SK-N-SH (cell line): ENCODE results near the gene PIH1D2. TPM values are rescaled to one million over a fixed set of nuclear protein-coding genes. Genes with fewer than 3 reads are reported as not detected.

ENCODE experiments used
- CTCF ChIA-PET: fragments of 300-600, 350-600 bp; formaldehyde crosslinking; extraction: SDS; loops from one replicate; lab custom pipeline; 2021; lab: Yijun Ruan, JAX
- POLR2A ChIA-PET: fragments of 350-600 bp; sonication (Branson Sonifier 250); formaldehyde crosslinking; extraction: SDS; loops from one replicate; lab custom pipeline; 2020; ENCODE audit warnings: antibody characterized with exemption, inconsistent platforms; lab: Yijun Ruan, JAX
- DNase-seq: peaks from one replicate; pipeline ENCODE4 v3.0.0; 2012
- H2AFZ ChIP-seq: fragments of 200-600 bp; sonication (generic); 2 replicates; pipeline ENCODE4 v1.8.1; 2016; ENCODE audit warnings: antibody characterized with exemption, mild to moderate bottlenecking, low read depth
- H3F3A ChIP-seq: fragments of 200-600 bp; sonication (generic); replicated peaks from 2 replicates; pipeline ENCODE3; 2016; ENCODE audit warnings: antibody characterized with exemption, mild to moderate bottlenecking; ENCODE audit not compliant: insufficient read depth
- H3K27ac ChIP-seq, 2 experiments: fragments of 200-500 bp in 1 of 2; fragments of 200-600 bp in 1 of 2; sonication (Bioruptor generic) in 1 of 2; sonication (generic), shearing (Covaris generic) in 1 of 2; 2 replicates each; pipeline versions ENCODE4 v1.5.1 to v1.6.1; 2014 to 2016; ENCODE audit warnings: low read depth in 2 of 2, inconsistent platforms in 1 of 2, low read length in 1 of 2, mild to moderate bottlenecking in 1 of 2, mixed read lengths in 1 of 2
- H3K27me3 ChIP-seq: fragments of 200-600 bp; sonication (generic), shearing (Covaris generic); 2 replicates; pipeline ENCODE4 v1.6.1; 2016; ENCODE audit warnings: mixed run types; ENCODE audit not compliant: insufficient read depth
- H3K36me3 ChIP-seq, 2 experiments: fragments of 200-500 bp in 1 of 2; fragments of 200-600 bp in 1 of 2; sonication (Bioruptor generic) in 1 of 2; sonication (generic) in 1 of 2; replicated peaks in 1 of 2; 2 replicates each; pipeline versions ENCODE3 to v1.5.1; 2014 to 2016; ENCODE audit warnings: low read length in 1 of 2, mild to moderate bottlenecking in 1 of 2; ENCODE audit not compliant: insufficient read depth in 2 of 2, control insufficient read depth in 1 of 2
- H3K4me1 ChIP-seq, 2 experiments: fragments of 200-500 bp in 1 of 2; fragments of 200-600 bp in 1 of 2; sonication (Bioruptor generic) in 1 of 2; sonication (generic), shearing (Covaris generic) in 1 of 2; 2 replicates each; pipeline versions ENCODE4 v1.5.1 to v1.6.1; 2014 to 2016; ENCODE audit warnings: low read depth in 1 of 2, low read length in 1 of 2, mixed run types in 1 of 2; ENCODE audit not compliant: insufficient read depth in 2 of 2, control insufficient read depth in 1 of 2
- H3K4me2 ChIP-seq: fragments of 200-600 bp; sonication (generic), shearing (Covaris generic); 2 replicates; pipeline ENCODE4 v1.6.1; 2017; ENCODE audit warnings: mixed run types
- H3K4me3 ChIP-seq, 2 experiments: fragments of 200-500 bp in 1 of 2; fragments of 200-600 bp in 1 of 2; sonication (Bioruptor generic) in 1 of 2; sonication (generic), shearing (Covaris generic) in 1 of 2; 2 replicates each; pipeline versions ENCODE4 v1.5.1 to v1.8.1; 2014 to 2016; ENCODE audit warnings: low read depth in 2 of 2, inconsistent platforms in 1 of 2, low read length in 1 of 2, mild to moderate bottlenecking in 1 of 2, mixed read lengths in 1 of 2, moderate library complexity in 1 of 2
- H3K79me2 ChIP-seq: fragments of 200-600 bp; sonication (generic); 2 replicates; pipeline ENCODE4 v1.8.1; 2017; ENCODE audit warnings: mild to moderate bottlenecking; ENCODE audit not compliant: insufficient read depth
- H3K9ac ChIP-seq: fragments of 200-600 bp; sonication (generic); 2 replicates; pipeline ENCODE4 v1.6.1; 2017; ENCODE audit warnings: mixed run types
- H3K9me2 ChIP-seq: fragments of 200-600 bp; sonication (generic); 2 replicates; pipeline ENCODE4 v1.6.1; 2017; ENCODE audit warnings: mixed run types
- H3K9me3 ChIP-seq: fragments of 200-600 bp; sonication (generic); 2 replicates; pipeline ENCODE4 v1.6.1; 2017; ENCODE audit warnings: mixed run types, mild to moderate bottlenecking, moderate library complexity
- H4K20me1 ChIP-seq: fragments of 200-600 bp; sonication (generic); 2 replicates; pipeline ENCODE4 v1.6.1; 2017; ENCODE audit warnings: mild to moderate bottlenecking, mixed run types; ENCODE audit not compliant: insufficient read depth
- EP300 ChIP-seq, 2 experiments: IDR thresholded peaks; 2 replicates each; pipeline versions ENCODE4 v1.4.0 to v1.6.1; 2012; ENCODE audit warnings: borderline replicate concordance in 1 of 2, low read depth in 1 of 2, low read length in 1 of 2
- FOSL2 ChIP-seq: IDR thresholded peaks from 2 replicates; pipeline ENCODE4 v1.4.0; 2012; ENCODE audit warnings: low read depth, mild to moderate bottlenecking, moderate library complexity, borderline replicate concordance
- FOXJ3 ChIP-seq: sonication (generic); formaldehyde crosslinking; IDR thresholded peaks from 2 replicates; pipeline ENCODE4 v1.5.1; 2020; ENCODE audit warnings: mild to moderate bottlenecking, missing genetic modification reagents
- FOXM1 ChIP-seq: IDR thresholded peaks from 2 replicates; pipeline ENCODE4 v1.4.0; 2012; ENCODE audit warnings: low read depth, mild to moderate bottlenecking
- JUND ChIP-seq: IDR thresholded peaks from 2 replicates; pipeline ENCODE4 v1.4.0; 2012
- MEF2A ChIP-seq: IDR thresholded peaks from 2 replicates; pipeline ENCODE4 v1.4.0; 2012; ENCODE audit warnings: low read depth, borderline replicate concordance
- MXI1 ChIP-seq: IDR thresholded peaks from 2 replicates; pipeline ENCODE4 v1.6.1; 2012; ENCODE audit warnings: mild to moderate bottlenecking, low read depth, low read length, improper control_type of control experiment
- NRF1 ChIP-seq: IDR thresholded peaks from 2 replicates; pipeline ENCODE4 v1.6.1; 2012; ENCODE audit warnings: low read depth, mild to moderate bottlenecking, low read length
- RCOR1 ChIP-seq: fragments of 150-350 bp; IDR thresholded peaks from 2 replicates; pipeline ENCODE4 v1.6.1; 2017; ENCODE audit warnings: antibody characterized with exemption, low read length
- RXRA ChIP-seq: IDR thresholded peaks from 2 replicates; pipeline ENCODE4 v1.4.0; 2012; ENCODE audit warnings: low read depth, mild to moderate bottlenecking, borderline replicate concordance
- SIN3A ChIP-seq: IDR thresholded peaks from 2 replicates; pipeline ENCODE4 v1.6.1; 2012; ENCODE audit warnings: low read depth, mild to moderate bottlenecking, low read length, moderate library complexity, borderline replicate concordance
- TCF12 ChIP-seq: IDR thresholded peaks from 2 replicates; pipeline ENCODE4 v1.4.0; 2012
- WGBS: methylation state at CpG from one replicate; pipeline ENCODE4 v1.1.6; 2017; ENCODE audit warnings: low lambda C conversion rate; 5-methylcytosine and 5-hydroxymethylcytosine counted together
- polyA plus RNA-seq, 3 experiments: library from polyadenylated mRNA; depleted of rRNA; stranded (reverse); fragments of >200 nt; gene quantifications; 2 replicates each; pipeline ENCODE4 v1.2.3, GENCODE V29; 2012
- TF ChIP-seq, protein P1 (sequence below): IDR thresholded peaks from 2 replicates; pipeline ENCODE4; 2012
- TF ChIP-seq, protein P2 (sequence below): IDR thresholded peaks from 2 replicates; pipeline ENCODE4 v1.4.0; 2012; ENCODE audit warnings: low read depth, borderline replicate concordance
- TF ChIP-seq, protein P3 (sequence below): fragments of 150-350 bp; IDR thresholded peaks from 2 replicates; pipeline ENCODE4 v1.6.1; 2017; ENCODE audit warnings: antibody characterized with exemption, low read length, low read depth, borderline replicate concordance
- TF ChIP-seq, protein P4 (sequence below): IDR thresholded peaks from 2 replicates; pipeline ENCODE4 v1.4.0; 2012; ENCODE audit warnings: low read depth, borderline replicate concordance

The PIH1D2 gene
- polyA plus RNA-seq, 1 of the 3 experiments (the other 2 are of a cell fraction): 0.97 TPM

DNA sequence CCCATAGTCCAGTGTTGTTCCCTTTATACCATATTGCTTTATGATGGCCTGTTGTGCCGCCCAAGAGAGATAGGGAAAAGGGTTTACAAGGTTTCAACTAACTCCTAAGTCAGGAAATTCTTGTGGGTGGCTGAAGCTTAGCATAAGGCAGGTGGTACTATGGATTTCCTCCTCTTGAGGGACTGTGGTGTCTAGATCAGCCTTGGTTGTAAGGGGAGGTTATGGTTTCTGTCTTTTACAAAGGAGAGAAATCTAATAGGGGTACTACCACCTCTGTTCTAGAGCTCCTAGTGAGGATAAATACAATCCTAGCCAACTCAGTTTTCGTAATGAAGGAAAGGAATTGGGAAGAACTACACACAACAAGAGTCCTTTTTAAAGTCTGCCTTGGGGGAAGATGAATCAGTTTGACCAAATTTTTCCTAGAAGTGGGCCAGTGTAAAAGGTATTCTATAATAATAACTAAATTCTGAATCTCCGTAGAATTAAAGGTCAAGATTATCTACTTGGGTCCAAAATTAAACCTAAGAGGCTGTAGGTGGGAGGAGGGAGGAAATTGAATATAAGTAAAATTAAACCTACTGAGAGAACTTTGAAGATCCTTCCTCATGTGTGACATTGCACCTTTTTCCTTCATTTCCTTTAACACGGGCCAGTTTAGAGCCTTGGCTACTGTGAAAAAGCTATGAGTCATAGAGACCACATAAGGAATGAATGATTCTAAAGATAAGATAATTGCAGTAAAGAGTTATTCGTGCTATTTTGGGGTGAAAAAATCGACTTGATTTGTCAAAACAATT is 31.5 kb downstream of the PIH1D2 start:
- Histone ChIP-seq H3K9me2 (no peaks in the 10 kb centered on the region), H3K27ac (peak overlapping the region in 1 of 2 experiments; percentile 43; a peak in 3 of 4 replicates), H3K4me1 (no peaks in the 10 kb centered on the region; a peak in 1 of 4 replicates), H3K4me3 (no peak overlapping the region), H3K9ac (no peak overlapping the region), H3K36me3 (peaks cover 64% of the 10 kb centered on the region in 2 experiments), H3K27me3 (no peaks in the 10 kb centered on the region), H3K79me2 (peaks cover 3% of the 10 kb centered on the region; the same call in 1 of the 2 replicates), H3F3A (peaks cover 8% of the 10 kb centered on the region), H2AFZ (no peak overlapping the region), H4K20me1 (no peaks in the 10 kb centered on the region), H3K9me3 (no peaks in the 10 kb centered on the region), H3K4me2 (no peak overlapping the region)
- 50% methylated on average over 6 of the region's 6 CpGs for WGBS
- TF ChIP-seq RXRA (no peak), MEF2A (no peak), EP300 (IDR thresholded peaks at IDR 0.05; ENCODE audit: borderline replicate concordance in 1 of 2, low read depth in 1 of 2, low read length in 1 of 2) (0 out of 4 replicates have a peak, but pooled peaks of 1 of the 2 experiments have one; percentile 8), SIN3A (no peak), MXI1 (no peak), FOXM1 (no peak), RCOR1 (no peak), TCF12 (0 out of 2 replicates have a peak, but pooled peaks have one; percentile 15), NRF1 (no peak), FOSL2 (peak; percentile 38; the same call in 1 of the 2 replicates), JUND (peak; percentile 43), FOXJ3 (CRISPR knock-in tag) (no peak)
- TF ChIP-seq, protein P1, sequence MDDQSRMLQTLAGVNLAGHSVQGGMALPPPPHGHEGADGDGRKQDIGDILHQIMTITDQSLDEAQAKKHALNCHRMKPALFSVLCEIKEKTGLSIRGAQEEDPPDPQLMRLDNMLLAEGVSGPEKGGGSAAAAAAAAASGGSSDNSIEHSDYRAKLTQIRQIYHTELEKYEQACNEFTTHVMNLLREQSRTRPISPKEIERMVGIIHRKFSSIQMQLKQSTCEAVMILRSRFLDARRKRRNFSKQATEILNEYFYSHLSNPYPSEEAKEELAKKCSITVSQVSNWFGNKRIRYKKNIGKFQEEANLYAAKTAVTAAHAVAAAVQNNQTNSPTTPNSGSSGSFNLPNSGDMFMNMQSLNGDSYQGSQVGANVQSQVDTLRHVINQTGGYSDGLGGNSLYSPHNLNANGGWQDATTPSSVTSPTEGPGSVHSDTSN: no peak
- TF ChIP-seq, protein P2, sequence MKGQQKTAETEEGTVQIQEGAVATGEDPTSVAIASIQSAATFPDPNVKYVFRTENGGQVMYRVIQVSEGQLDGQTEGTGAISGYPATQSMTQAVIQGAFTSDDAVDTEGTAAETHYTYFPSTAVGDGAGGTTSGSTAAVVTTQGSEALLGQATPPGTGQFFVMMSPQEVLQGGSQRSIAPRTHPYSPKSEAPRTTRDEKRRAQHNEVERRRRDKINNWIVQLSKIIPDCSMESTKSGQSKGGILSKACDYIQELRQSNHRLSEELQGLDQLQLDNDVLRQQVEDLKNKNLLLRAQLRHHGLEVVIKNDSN: no peak
- TF ChIP-seq, protein P3, sequence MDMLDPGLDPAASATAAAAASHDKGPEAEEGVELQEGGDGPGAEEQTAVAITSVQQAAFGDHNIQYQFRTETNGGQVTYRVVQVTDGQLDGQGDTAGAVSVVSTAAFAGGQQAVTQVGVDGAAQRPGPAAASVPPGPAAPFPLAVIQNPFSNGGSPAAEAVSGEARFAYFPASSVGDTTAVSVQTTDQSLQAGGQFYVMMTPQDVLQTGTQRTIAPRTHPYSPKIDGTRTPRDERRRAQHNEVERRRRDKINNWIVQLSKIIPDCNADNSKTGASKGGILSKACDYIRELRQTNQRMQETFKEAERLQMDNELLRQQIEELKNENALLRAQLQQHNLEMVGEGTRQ: no peak
- TF ChIP-seq, protein P4, sequence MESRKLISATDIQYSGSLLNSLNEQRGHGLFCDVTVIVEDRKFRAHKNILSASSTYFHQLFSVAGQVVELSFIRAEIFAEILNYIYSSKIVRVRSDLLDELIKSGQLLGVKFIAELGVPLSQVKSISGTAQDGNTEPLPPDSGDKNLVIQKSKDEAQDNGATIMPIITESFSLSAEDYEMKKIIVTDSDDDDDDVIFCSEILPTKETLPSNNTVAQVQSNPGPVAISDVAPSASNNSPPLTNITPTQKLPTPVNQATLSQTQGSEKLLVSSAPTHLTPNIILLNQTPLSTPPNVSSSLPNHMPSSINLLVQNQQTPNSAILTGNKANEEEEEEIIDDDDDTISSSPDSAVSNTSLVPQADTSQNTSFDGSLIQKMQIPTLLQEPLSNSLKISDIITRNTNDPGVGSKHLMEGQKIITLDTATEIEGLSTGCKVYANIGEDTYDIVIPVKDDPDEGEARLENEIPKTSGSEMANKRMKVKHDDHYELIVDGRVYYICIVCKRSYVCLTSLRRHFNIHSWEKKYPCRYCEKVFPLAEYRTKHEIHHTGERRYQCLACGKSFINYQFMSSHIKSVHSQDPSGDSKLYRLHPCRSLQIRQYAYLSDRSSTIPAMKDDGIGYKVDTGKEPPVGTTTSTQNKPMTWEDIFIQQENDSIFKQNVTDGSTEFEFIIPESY: no peak
- ChIA-PET CTCF (interaction anchor here (1.0 to 1.2 kb wide), 2 partner anchors 9 to 11 kb away, joined by 3 to 4 read pairs; no protein-coding TSS in a partner anchor), POLR2A (no interaction called here)
- DNase-seq: no peak
